Peyer's patch (tissue), 4 donors: ENCODE data around the gene DLGAP4. TPM values are rescaled to one million over a fixed set of nuclear protein-coding genes. Genes with fewer than 3 reads are reported as not detected.

Experiments used
- DNase-seq, 3 donors: peaks; one replicate each; pipeline ENCODE4 v3.0.0-alpha.2; 2017 to 2019
- H3K27ac ChIP-seq, 4 donors: fragments of 200-600 bp; sonication (generic); one replicate each; pipeline ENCODE4 v1.5.1; 2016 to 2019
- H3K27me3 ChIP-seq, 2 donors: fragments of 200-600 bp; sonication (generic); one replicate each; pipeline ENCODE4 v1.5.1; 2019
- H3K36me3 ChIP-seq, 3 donors: fragments of 200-600 bp; sonication (generic); one replicate each; pipeline ENCODE4 v1.5.1; 2016 to 2019
- H3K4me1 ChIP-seq, 4 donors: fragments of 200-600 bp; sonication (generic); one replicate each; pipeline ENCODE4 v1.5.1; 2016 to 2019
- H3K4me3 ChIP-seq, 4 donors: fragments of 200-600 bp; sonication (generic); 1 replicate in 3 of 4; 2 replicates in 1 of 4; pipeline ENCODE4 v1.5.1; 2016 to 2019; ENCODE audit warnings: mild to moderate bottlenecking in 1 of 4
- H3K9me3 ChIP-seq, 4 donors: fragments of 200-600 bp; sonication (generic); one replicate each; pipeline ENCODE4 v1.5.1; 2016 to 2019; ENCODE audit warnings: mild to moderate bottlenecking in 1 of 4
- POLR2A ChIP-seq, 2 donors: fragments of 450-650 bp; IDR thresholded peaks; one replicate each; pipeline ENCODE4 v1.5.1; 2017; ENCODE audit warnings: antibody characterized with exemption in 2 of 2, mild to moderate bottlenecking in 2 of 2, moderate library complexity in 2 of 2
- total RNA-seq, 4 donors: library from RNA; depleted of rRNA; stranded (reverse); fragments of >200 nt; gene quantifications; one replicate each; pipeline ENCODE4 v1.1.0, GENCODE V29; 2016
- TF ChIP-seq, protein P1 (sequence below), 6 experiments: fragments of 450-650 bp in 4 of 6; fragments of 200-600 bp in 2 of 6; sonication (generic) in 1 of 6; IDR thresholded peaks; one replicate each; pipeline ENCODE4 v1.5.1; 2017 to 2019; ENCODE audit warnings: antibody characterized with exemption in 6 of 6, mild to moderate bottlenecking in 3 of 6, moderate library complexity in 1 of 6

The DLGAP4 gene
- total RNA-seq, 4 donors from 2014 or later: 44.5 to 70.1 (median 59.0) TPM

- TF ChIP-seq, protein P1, sequence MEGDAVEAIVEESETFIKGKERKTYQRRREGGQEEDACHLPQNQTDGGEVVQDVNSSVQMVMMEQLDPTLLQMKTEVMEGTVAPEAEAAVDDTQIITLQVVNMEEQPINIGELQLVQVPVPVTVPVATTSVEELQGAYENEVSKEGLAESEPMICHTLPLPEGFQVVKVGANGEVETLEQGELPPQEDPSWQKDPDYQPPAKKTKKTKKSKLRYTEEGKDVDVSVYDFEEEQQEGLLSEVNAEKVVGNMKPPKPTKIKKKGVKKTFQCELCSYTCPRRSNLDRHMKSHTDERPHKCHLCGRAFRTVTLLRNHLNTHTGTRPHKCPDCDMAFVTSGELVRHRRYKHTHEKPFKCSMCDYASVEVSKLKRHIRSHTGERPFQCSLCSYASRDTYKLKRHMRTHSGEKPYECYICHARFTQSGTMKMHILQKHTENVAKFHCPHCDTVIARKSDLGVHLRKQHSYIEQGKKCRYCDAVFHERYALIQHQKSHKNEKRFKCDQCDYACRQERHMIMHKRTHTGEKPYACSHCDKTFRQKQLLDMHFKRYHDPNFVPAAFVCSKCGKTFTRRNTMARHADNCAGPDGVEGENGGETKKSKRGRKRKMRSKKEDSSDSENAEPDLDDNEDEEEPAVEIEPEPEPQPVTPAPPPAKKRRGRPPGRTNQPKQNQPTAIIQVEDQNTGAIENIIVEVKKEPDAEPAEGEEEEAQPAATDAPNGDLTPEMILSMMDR (IDR thresholded peaks at IDR 0.05): no peak
- TF ChIP-seq POLR2A (IDR thresholded peaks at IDR 0.05): no peak
- Histone ChIP-seq H3K9me3 (no peaks in the 10 kb centered on the region), H3K27me3 (no peaks in the 10 kb centered on the region), H3K27ac (no peak overlapping the region), H3K4me1 (no peaks in the 10 kb centered on the region), H3K4me3 (no peak overlapping the region), H3K36me3 (no peaks in the 10 kb centered on the region)
- DNase-seq: no peak
These were observed 29.2 kb downstream of the DLGAP4 start for GRCh38 chr20:36335206-36335870.

GRCh38 chr20:36336204-36336603 lies 30.1 kb downstream of the DLGAP4 start:
- Histone ChIP-seq H3K9me3 (no peaks in the 10 kb centered on the region), H3K36me3 (no peaks in the 10 kb centered on the region), H3K27ac (no peak overlapping the region), H3K27me3 (no peaks in the 10 kb centered on the region), H3K4me1 (no peaks in the 10 kb centered on the region), H3K4me3 (no peak overlapping the region)
- TF ChIP-seq, protein P1 (IDR thresholded peaks at IDR 0.05): no peak
- no peak for TF ChIP-seq POLR2A (IDR thresholded peaks at IDR 0.05)
- no peak for DNase-seq

- Histone ChIP-seq H3K9me3 (no peaks in the 10 kb centered on the region), H3K36me3 (no peaks in the 10 kb centered on the region), H3K27ac (no peak overlapping the region), H3K27me3 (no peaks in the 10 kb centered on the region), H3K4me3 (no peak overlapping the region), H3K4me1 (no peaks in the 10 kb centered on the region)
- DNase-seq: no peak
- no peak for TF ChIP-seq POLR2A (IDR thresholded peaks at IDR 0.05)
- TF ChIP-seq, protein P1 (IDR thresholded peaks at IDR 0.05): no peak
These were observed 31.0 kb downstream of the DLGAP4 start for GRCh38 chr20:36336954-36337704.

GRCh38 chr20:36337886-36338285 lies 31.7 kb downstream of the DLGAP4 start:
- no peak for TF ChIP-seq POLR2A (IDR thresholded peaks at IDR 0.05)
- TF ChIP-seq, protein P1 (IDR thresholded peaks at IDR 0.05): no peak
- no peaks in the 10 kb centered on the region for H3K36me3 ChIP-seq
- no peaks in the 10 kb centered on the region for H3K9me3 ChIP-seq
- H3K4me3 ChIP-seq: no peak overlapping the region
- H3K27ac ChIP-seq: no peak overlapping the region
- no peaks in the 10 kb centered on the region for H3K27me3 ChIP-seq
- no peaks in the 10 kb centered on the region for H3K4me1 ChIP-seq
- no peak for DNase-seq

DNA sequence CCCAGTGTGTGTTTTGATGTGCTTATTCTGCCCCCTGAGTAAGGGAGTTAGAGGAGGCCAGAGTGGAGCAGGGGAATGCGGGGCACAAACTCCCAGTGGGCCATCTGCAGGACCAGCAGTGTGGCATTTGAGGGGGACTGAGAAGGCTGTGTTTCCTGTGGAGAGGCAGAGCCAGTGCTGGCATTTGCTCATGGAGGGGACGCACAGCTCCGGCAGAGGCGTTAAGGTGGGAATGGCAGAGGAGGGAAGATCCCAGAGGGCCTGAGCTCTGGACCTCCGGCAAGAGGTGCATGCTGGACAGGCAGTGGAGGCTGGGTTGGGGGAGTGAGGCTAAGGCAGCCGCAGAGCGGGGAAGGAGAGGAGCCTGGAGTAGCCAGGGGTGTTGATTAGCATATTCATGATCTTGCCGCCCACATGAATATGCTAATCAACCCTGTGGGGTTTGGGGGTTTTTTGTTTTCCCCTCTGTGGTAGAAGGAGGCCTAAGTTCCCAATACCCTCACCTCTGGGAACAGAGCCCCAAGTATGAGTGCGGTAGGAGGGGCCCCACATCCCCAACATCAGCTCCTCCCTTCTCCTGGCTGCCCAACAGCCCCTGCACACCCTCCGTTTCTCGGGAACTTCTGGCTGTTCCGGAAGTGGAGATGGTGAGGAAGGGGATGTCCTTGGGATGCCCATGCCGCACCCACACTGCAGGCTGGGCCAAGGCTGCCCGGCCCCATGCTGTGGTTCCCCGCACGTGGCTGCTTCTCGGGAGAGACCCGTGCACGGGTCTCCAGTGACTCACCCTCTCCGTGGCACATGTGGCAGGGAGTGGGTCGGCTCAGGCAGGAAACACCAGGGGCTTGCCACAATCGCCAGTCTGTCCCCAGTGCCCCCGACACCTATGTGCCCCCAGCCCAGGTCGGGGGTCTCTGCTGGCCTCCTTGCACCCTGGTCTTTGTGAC lies 33.8 kb downstream of the DLGAP4 start:
- Histone ChIP-seq H3K27me3 (no peaks in the 10 kb centered on the region), H3K4me3 (no peak overlapping the region), H3K36me3 (no peaks in the 10 kb centered on the region), H3K4me1 (no peaks in the 10 kb centered on the region), H3K9me3 (no peaks in the 10 kb centered on the region), H3K27ac (no peak overlapping the region)
- TF ChIP-seq, protein P1 (IDR thresholded peaks at IDR 0.05): no peak
- no peak for TF ChIP-seq POLR2A (IDR thresholded peaks at IDR 0.05)
- DNase-seq: peak in 1 of 3 donors; percentile 44
